ENCODE measurements around the gene MGME1. TPM values are rescaled to one million over a fixed set of nuclear protein-coding genes. Genes with fewer than 3 reads are reported as not detected.

Gene MGME1
- total RNA-seq, 1 experiment from 2014 or later = 10.5 TPM

GRCh38 chr20:18009116-18009515 is 40.3 kb downstream of the MGME1 start:
- intact Hi-C loops (cut with micrococcal nuclease; ENCODE audit: unreplicated experiment) = no loop called here
- Mint-ChIP-seq H3K9me3 (ENCODE audit: low read depth, unreplicated experiment) (no peaks in the 10 kb centered on the region), H3K27me3 (ENCODE audit: unreplicated experiment) (no peaks in the 10 kb centered on the region), H3K27ac (ENCODE audit: unreplicated experiment) (no peak overlapping the region), H3K36me3 (ENCODE audit: insufficient read depth, unreplicated experiment) (no peaks in the 10 kb centered on the region), H3K4me3 (ENCODE audit: low read depth, unreplicated experiment) (no peak overlapping the region), H3K4me1 (ENCODE audit: low read depth, unreplicated experiment) (no peaks in the 10 kb centered on the region)
- TF ChIP-seq CTCF (IDR thresholded peaks at IDR 0.05; ENCODE audit: unreplicated experiment) = no peak
- BruUV-seq (replicated peaks) = no TSS peak
- CTCF ChIA-PET = no interaction called here
- no peak for DNase-seq

- CTCF ChIA-PET = no interaction called here
- no peak overlapping the region for H3K4me3 Mint-ChIP-seq (ENCODE audit: low read depth, unreplicated experiment)
- H3K27ac Mint-ChIP-seq (ENCODE audit: unreplicated experiment) = no peak overlapping the region
- DNase-seq = no peak
- no peaks in the 10 kb centered on the region for H3K27me3 Mint-ChIP-seq (ENCODE audit: unreplicated experiment)
- no peak for TF ChIP-seq CTCF (IDR thresholded peaks at IDR 0.05; ENCODE audit: unreplicated experiment)
- no peaks in the 10 kb centered on the region for H3K4me1 Mint-ChIP-seq (ENCODE audit: low read depth, unreplicated experiment)
- no TSS peak for BruUV-seq (replicated peaks)
- intact Hi-C loops (cut with micrococcal nuclease; ENCODE audit: unreplicated experiment) = no loop called here
- H3K36me3 Mint-ChIP-seq (ENCODE audit: insufficient read depth, unreplicated experiment) = no peaks in the 10 kb centered on the region
- no peaks in the 10 kb centered on the region for H3K9me3 Mint-ChIP-seq (ENCODE audit: low read depth, unreplicated experiment)
Measured at GRCh38 chr20:18011482-18011881, 42.7 kb downstream of the MGME1 start.

DNA sequence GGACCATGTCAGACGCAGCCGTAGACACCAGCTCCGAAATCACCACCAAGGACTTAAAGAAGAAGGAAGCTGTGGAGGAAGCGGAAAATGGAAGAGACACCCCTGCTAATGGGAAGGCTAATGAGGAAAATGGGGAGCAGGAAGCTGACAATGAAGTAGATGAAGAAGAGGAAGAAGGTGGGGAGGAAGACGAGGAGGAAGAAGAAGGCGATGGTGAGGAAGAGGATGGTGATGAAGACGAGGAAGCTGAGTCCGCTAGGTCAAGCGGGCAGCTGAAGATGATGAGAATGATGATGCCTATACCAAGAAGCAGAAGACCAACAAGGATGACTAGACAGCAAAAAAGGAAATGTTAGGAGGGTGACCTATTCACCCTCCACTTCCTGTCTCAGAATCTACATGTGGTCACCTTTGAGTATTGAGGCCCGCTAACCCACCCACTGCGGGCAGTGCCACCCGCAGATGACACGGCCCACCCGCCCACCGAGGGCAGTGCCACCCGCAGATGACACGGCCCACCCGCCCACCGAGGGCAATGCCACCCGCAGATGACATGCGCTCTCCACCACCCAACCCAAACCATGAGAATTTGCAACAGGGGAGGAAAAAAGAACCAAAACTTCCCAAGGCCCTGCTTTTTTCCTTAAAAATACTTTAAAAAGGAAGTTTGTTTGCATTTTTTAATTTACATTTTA is 43.3 kb downstream of the MGME1 start:
- intact Hi-C loops (cut with micrococcal nuclease; ENCODE audit: unreplicated experiment) = no loop called here
- no peaks in the 10 kb centered on the region for H3K4me1 Mint-ChIP-seq (ENCODE audit: low read depth, unreplicated experiment)
- no TSS peak for BruUV-seq (replicated peaks)

DNA sequence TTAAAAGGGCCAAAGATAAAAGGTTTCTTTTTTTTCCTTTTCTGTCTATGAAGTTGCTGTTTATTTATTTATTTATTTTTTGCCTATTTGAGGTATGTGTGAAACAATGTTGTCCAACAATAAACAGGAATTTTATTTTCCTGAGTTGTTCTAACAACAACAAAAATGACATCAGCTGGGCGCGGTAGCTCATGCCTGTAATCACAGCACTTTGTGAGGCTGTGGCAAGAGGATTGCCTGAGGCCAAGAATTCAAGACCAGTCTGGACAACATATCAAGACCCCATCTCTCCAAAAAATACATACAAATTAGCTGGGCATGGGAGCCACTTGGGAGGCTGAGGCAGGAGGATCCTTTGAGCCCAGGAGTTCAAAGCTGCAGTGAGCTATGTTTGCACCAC is 44.1 kb downstream of the MGME1 start:
- H3K4me3 Mint-ChIP-seq (ENCODE audit: low read depth, unreplicated experiment) = no peak overlapping the region
- no peak for DNase-seq
- BruUV-seq (replicated peaks) = no TSS peak
- intact Hi-C loops (cut with micrococcal nuclease; ENCODE audit: unreplicated experiment) = no loop called here
- H3K4me1 Mint-ChIP-seq (ENCODE audit: low read depth, unreplicated experiment) = no peaks in the 10 kb centered on the region
- H3K27ac Mint-ChIP-seq (ENCODE audit: unreplicated experiment) = no peak overlapping the region
- no peaks in the 10 kb centered on the region for H3K9me3 Mint-ChIP-seq (ENCODE audit: low read depth, unreplicated experiment)
- no peaks in the 10 kb centered on the region for H3K36me3 Mint-ChIP-seq (ENCODE audit: insufficient read depth, unreplicated experiment)
- no peaks in the 10 kb centered on the region for H3K27me3 Mint-ChIP-seq (ENCODE audit: unreplicated experiment)
- CTCF ChIA-PET = no interaction called here
- TF ChIP-seq CTCF (IDR thresholded peaks at IDR 0.05; ENCODE audit: unreplicated experiment) = no peak

More for the DNA sequence above, 43.3 kb downstream of the MGME1 start:
- Mint-ChIP-seq H3K27ac (ENCODE audit: unreplicated experiment) (no peak overlapping the region), H3K36me3 (ENCODE audit: insufficient read depth, unreplicated experiment) (no peaks in the 10 kb centered on the region), H3K4me3 (ENCODE audit: low read depth, unreplicated experiment) (no peak overlapping the region), H3K9me3 (ENCODE audit: low read depth, unreplicated experiment) (no peaks in the 10 kb centered on the region), H3K27me3 (ENCODE audit: unreplicated experiment) (no peaks in the 10 kb centered on the region)
- CTCF ChIA-PET = no interaction called here
- no peak for DNase-seq
- no peak for TF ChIP-seq CTCF (IDR thresholded peaks at IDR 0.05; ENCODE audit: unreplicated experiment)
